Fibroblast of skin of scalp (primary cell): ENCODE data around the gene STAU1.
A peak's percentile ranks its signal among the peaks of the same experiment; 100 is the strongest.
"Not testable (repeated sequence)": the region's sequence is repeated elsewhere in the genome, so short reads cannot be mapped to it uniquely, and the experiment has no call there.

Experiments
- DNase-seq: peaks from one replicate; pipeline ENCODE4 v3.0.0-alpha.2; 2013

The STAU1 gene

GRCh38 chr20:49112596-49113274 lies 75.4 kb downstream of the STAU1 start:
- peak; percentile 31 for DNase-seq

GRCh38 chr20:49110767-49111694 lies 77.1 kb downstream of the STAU1 start:
- DNase-seq = no peak

GRCh38 chr20:49106328-49106727 lies 81.8 kb downstream of the STAU1 start:
- no peak for DNase-seq

- DNase-seq = not testable (repeated sequence)
These were observed 83.1 kb downstream of the STAU1 start for GRCh38 chr20:49104979-49105547.

GRCh38 chr20:49104365-49104648 lies 83.8 kb downstream of the STAU1 start:
- no peak for DNase-seq

GRCh38 chr20:49103647-49104364 lies 84.3 kb downstream of the STAU1 start:
- DNase-seq = no peak

GRCh38 chr20:49103019-49103418 lies 85.1 kb downstream of the STAU1 start:
- no peak for DNase-seq

- DNase-seq = no peak
These were observed 87.2 kb downstream of the STAU1 start for GRCh38 chr20:49100972-49101371.

GRCh38 chr20:49100292-49100691 lies 87.8 kb downstream of the STAU1 start:
- not testable (repeated sequence) for DNase-seq

- no peak for DNase-seq
These were observed 89.1 kb downstream of the STAU1 start for GRCh38 chr20:49099011-49099410.

- DNase-seq = no peak
These were observed 90.0 kb downstream of the STAU1 start for GRCh38 chr20:49098136-49098535.

GRCh38 chr20:49097159-49097558 lies 91.0 kb downstream of the STAU1 start:
- no peak for DNase-seq

GRCh38 chr20:49096203-49096730 lies 91.9 kb downstream of the STAU1 start:
- no peak for DNase-seq

- DNase-seq = no peak
These were observed 96.4 kb downstream of the STAU1 start for GRCh38 chr20:49091762-49092161.

- no peak for DNase-seq
These were observed 97.0 kb downstream of the STAU1 start for GRCh38 chr20:49091104-49091503.

- DNase-seq = not testable (repeated sequence)
These were observed 105.8 kb downstream of the STAU1 start for GRCh38 chr20:49082295-49082694.

- DNase-seq = no peak
These were observed 109.8 kb downstream of the STAU1 start for GRCh38 chr20:49078310-49078709.

- no peak for DNase-seq
These were observed 113.6 kb downstream of the STAU1 start for GRCh38 chr20:49074521-49074920.
